NCI-H82 (cell line): ENCODE measurements around the gene KCTD12.
A peak's percentile ranks its signal among the peaks of the same experiment; 100 is the strongest.

Experiments
- DNase-seq: peaks from one replicate; lab custom pipeline; 2025; lab: John Stamatoyannopoulos, UW

Gene KCTD12

DNA sequence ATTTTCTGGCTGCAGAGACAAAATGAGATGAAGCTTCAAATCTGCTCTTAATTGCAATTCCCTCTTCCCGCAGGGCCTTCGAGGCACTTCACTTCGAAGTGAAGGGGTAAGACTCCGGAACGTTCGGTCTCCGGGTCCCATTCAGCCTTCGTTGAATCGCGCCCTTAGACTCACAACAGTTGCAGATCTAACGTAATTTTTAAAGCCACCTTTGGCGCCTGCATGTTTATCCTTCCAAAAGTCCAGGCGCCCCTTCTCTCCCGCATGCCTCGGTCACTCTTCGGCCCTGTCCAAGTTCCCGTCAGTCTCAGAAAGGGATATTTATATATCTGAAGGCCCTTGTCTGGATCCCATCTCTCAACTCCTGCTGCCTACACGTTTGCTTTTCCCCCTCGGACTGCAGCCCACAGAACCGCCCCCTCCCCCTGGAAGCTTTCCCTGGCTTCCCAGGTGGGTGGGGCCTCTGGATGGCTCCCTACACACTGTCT, 915 bp upstream of the KCTD12 start:
- peak; percentile 63 for DNase-seq

DNA sequence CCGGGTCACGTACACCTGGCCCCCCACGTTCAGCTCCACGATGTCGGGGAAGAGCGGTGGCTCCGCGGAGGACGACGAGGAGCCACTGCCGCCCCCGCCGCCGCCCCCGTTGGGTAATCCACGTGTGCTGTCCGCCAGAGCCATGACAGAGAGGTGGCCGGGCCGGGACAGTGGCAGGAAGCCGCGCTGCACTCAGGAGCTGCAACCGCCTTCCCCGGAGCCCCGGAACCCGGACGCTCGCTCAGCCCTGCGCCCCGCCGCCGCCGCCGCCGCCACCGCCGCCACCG, 257 bp downstream of the KCTD12 start:
- no peak for DNase-seq

DNA sequence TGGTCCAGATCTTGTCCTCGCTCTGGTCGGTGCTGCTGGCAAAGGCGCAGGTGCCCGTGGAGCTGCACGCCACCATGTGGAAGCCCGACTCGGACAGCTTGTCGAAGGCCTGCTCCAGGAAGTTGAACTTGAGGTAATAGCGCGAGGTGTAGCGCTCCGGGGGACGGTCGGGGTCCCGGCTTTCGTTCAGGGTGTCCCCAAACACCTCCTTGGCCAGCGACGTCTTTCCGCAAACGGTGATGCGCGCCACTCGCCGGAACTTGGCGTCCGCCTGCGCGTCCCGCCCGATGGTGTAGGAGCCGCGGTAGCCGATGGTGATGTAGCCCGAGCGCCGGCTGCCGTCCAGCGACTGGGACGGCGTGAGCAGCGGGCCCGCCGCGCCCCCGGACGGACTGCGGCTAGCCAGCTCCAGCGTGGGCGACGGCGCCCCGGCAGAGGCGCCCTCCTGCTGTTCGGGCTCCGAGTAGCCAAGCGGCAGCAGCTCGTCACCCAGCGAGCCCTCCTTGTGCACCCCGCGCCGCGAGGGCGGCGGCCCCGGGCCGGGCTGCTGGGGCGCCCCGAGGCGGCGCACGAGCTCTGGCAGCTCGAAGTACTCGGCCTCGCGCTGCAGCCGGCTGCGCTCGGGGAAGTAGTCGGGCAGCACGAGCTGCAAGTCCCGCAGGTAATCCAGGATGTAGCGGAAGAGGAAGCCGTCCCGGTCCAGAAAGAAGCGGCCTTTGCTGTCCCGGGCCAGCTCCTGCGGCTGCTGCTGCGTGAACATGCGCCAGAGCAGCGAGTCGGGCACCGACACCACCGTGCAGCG, 801 bp downstream of the KCTD12 start:
- peak; percentile 83 for DNase-seq

DNA sequence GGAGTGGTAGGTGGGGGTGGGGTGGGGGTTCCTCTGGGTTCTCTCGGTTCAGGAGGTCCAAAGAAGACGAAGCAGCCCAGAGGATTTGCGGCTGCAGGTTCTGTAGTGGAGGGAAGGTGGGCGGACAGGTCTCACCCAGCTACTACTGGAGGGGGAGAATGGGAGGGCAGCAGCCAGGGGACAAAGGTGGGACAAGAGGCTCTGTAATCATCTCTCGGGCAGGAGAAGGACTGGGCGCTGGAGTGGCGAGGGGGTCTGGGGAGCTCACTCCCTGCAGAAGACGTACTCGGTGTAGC, 1.4 kb downstream of the KCTD12 start:
- DNase-seq = no peak

DNA sequence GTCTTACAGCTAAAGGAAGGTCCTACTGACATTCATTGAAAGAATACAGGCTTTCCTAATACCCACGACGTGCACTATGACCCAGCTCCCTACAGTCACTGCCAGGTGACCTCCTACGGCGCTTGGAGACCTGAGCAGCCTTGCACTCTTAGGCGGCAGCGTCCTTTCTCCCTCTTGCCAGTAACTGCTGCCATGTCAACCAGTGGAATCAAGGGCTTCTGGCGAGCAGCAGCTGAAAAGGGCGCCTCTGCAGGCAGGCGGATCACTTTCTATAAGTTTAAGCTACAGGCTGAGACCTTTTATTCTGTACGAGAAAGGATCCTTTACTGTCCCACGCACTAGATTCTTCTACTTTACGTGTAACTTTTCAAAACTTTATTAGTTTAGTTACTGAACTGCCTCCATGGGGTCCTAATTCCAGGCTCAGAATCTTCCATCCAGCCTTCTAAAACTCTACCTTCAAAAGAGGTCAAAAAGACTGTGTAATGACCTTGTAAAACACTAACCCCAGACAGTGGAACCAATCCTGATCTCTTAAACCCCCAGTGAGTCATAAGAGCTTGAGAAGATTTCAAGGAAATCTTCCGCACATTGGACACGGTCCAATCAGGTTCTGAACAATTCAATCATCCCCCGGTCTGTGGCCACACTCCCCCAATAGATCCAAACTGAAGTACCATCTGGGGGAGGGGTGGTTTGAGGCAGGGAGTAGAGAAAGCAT, 1.9 kb downstream of the KCTD12 start:
- DNase-seq = peak; percentile 85

DNA sequence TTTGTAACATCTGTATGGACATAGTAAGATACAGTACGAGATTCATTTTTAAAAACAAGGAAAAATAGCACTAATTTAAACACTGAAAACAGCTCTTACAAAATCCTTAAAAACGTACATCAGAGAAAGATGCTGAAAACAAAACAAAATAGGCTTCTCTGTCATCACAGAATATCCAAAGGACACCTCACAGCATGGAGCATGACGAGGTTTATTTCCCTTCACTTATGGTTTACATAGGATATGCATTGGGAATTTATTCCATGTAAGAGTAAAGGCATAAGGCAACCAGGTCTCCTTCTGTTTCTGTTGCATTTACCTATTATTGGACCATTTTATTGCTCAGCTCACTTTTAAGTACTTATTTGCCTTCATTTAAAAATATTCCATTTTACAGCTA, 3.0 kb downstream of the KCTD12 start:
- no peak for DNase-seq

DNA sequence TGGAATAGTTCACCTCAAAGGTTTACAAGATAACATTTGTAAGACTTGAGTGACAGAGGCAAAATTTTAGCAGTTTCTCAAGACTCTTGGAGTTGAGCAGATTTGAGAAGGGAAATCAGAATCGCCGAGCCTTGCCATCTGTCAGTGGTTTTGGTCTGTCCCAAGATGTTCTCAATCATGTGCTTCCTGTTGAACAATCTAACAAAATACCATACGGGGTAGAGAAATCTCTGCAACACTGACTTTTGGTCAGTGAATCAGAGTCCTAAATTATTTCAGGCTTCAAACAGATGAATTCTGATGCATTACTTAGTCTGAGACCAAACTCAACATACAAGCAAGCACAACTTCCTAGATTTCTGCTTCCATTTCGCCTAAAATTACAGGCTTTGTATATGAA, 3.8 kb downstream of the KCTD12 start:
- peak; percentile 60 for DNase-seq

DNA sequence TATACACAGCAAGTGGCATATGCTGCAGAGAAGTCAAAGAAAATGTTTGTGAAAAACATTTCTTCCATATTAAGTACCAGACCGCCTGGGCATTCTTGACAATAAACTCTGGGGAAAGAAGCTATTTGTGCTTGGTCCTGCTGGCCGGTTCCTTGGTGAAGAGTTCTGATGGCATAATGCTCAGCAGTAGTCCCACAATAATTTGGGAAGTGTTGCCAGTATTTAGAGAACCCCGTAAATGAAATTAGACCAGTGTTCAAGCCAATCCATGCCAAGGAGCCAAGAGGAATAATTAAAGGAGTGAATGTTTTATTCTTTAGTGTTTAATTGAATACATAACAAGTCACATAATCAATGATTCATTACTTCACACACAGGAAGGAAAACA, 6.3 kb downstream of the KCTD12 start:
- DNase-seq = no peak

DNA sequence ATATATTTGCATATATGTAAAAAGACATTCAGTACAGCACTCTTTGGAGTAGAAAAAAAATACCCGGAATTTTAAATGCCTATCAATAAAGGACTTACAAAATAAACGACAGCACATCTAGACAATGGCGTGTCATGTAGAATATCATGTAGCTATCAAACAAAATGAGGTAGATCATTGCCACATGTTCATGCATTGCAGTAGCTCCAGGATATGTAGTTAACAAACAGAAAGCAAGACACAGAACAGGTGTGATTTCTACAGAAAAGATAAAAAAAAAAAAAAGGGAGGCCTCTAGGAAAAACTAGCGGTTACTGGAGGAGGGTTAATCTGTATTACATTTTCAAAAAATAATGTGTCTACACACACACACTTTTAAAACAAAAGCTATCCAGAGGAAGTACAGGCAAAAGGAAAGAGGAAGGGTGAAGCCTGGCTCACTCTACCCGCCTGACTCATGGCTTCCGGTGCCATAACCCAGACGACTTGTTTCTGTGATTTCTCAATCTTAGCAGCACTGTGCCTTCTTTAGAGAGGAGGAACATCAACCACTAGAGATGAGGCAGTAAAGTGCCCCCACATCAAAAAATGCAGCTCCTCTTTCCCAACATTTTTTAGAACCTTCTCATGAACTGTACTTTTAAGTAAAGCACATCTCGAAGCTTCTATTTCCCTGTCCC, 6.9 kb downstream of the KCTD12 start:
- DNase-seq = no peak

DNA sequence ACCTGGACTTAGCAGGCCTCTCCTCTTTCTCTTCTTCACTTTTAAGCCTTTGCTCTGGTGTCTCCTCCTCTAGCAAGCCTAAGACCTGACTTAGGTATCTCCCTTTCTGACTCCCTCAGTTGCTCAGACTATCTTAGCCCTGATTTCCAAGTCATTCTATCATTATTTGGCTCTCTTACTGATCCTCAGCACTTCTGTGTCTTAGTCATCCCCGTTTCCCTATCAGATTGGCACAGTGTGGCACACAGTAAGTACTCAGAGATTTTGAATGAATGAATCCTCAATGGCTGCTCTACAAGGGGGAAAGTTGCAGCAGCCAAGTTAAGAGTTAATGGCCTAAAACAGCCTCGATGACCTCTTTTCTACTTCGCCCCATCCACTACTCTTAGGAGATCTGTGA, 8.2 kb downstream of the KCTD12 start:
- DNase-seq = no peak

DNA sequence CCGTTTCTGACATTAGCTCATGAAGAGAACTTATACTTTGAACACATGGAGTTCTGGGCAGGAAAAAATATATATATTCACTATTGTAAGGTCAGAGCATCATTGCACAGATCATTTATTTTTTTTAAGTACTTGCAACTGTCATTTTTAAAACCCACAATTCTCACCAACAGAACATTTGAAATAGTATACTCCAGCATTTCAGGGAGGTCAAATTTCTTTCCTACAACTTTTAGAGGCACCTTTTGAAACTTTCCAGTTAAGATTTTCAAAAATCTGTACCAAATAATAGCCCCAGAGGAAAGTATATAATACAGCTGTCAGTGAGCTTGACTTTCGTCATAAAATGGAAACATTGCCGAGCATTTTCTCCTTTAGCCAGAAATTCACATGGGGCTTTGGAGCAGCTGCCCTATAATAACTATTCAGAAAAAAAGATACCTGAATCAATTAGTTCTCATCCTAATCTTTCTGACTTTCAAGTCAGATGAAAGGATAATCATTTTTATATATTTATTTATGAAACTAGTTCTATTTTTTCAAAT, 10.9 kb downstream of the KCTD12 start:
- no peak for DNase-seq

DNA sequence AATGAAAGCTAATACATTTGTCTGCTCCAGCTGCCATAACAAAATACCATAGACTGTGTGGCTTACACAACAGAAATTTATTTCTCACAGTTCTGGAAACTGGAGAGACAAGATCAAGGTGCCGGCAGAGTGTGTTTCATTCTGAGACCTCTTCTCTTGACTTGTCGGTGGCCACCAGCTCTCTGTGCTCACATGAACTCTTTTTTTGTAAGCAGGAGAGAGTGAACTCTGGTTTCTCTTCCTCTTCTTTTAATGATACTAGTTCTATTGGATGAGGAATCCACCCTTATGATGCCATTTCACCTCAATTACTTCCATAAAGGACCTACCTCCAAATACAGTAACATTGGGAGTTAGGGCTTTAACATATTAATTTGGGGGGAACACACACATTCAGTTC, 11.7 kb downstream of the KCTD12 start:
- no peak for DNase-seq

DNA sequence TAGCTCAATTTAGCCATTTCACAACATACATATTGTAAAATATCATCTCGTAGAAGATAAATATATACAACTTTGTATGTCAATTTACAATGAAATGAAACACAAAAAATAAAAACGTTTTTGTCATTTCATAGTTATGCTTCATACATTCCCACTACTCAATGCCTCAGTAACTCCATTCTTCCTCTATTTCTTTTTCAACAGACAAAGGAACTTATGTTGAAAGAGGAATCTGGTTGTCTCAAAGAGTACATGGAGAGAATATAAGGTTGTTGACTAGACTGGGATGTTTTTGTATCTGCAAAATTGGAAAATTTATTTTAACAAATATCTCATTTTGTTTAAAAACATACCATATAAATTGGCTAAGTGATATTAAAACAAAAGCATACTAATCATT, 12.8 kb downstream of the KCTD12 start:
- DNase-seq = no peak

DNA sequence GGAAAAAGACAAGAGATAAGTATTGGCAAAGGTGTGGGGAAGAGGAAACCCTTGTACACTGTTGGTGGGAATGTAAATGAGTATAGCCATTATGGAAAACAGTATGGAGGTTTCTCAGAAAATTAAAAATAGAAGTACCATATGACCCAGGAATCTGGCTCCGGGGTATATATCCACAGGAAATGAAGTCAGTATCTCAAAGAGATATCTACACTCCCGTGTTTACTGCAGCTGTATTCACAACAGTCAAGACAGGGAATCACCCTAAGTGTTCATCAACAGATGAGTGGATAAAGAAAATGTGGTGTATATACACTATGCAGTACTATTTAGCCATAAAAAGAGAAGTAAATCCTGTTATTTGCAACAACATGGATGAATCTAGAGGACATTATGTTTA, 13.5 kb downstream of the KCTD12 start:
- DNase-seq = no peak

DNA sequence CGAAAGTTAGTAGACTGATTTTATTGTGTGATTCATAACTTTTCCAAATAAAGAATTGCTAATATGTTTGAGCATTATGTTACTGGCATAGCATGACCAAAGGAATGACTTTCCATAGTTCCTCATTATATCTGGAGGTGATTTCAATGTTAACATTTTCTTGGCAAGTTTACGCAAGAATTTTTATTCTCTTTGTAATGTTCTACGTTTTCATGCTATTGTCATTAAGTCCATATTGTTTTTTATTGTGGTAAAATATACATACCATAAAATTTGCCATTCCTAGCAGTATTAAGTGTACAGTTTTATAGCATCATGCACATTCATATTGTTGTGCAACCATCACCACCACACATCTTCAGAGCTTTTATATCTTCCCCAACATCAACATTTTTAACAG, 14.8 kb downstream of the KCTD12 start:
- no peak for DNase-seq

DNA sequence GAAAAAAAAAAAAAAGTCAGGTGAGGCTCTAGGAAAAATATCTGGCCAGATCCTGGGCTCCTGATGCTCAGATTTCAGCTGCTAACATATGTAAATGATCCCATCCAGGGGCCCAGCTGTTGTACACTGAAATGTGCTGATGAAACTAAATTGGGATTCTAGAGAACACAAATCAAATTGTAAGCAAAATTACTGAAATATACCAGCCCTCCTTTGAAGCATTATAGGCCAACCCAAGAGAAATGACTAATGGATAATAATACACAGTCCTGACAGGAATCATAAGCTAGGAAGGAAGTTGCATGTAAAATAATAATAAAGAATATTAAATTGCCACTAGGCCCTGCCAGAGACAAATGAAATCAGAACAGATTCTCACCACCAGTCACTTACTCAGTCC, 17.8 kb downstream of the KCTD12 start:
- no peak for DNase-seq

DNA sequence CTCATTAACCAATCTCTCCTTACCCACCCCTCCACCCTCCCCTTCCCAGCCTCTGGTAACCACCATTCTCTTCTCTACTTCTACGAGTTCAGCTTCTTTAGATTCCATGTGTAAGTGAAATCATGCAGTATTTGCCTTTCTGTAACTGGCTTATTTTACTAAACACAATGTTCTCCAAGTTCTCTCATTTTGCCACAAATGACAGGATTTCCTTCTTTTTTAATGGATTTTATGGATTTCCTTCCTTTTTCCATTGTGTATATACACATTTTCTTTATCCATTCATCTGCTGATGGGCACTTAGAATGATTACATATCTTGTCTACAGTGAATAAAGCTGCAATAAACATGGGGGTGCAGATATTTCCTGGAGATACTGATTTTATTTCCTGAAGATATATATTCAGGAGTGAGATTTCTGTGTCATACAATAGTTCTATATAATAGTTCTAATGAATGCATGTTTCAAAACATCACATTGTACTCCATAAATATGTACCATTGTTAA, 20.2 kb downstream of the KCTD12 start:
- no peak for DNase-seq

DNA sequence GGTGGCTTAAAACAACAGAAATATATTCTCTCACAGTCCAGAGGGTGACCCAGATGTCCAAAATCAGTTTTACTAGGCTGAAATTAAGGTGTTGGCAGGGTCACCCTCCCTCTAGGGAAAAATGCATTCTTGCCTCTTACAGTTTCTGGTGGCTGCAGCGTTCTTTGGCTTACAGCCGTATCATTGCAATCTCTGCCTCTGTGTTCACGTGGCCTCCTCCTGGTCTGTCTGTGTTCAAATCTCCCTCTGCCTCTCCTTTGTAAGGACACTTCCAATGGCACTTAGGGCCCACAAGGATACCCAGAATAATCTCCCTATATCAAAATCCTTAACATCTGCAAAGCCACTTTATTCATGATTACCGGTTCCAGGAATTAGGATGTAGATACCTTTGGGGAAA, 21.1 kb downstream of the KCTD12 start:
- DNase-seq = peak; percentile 30

DNA sequence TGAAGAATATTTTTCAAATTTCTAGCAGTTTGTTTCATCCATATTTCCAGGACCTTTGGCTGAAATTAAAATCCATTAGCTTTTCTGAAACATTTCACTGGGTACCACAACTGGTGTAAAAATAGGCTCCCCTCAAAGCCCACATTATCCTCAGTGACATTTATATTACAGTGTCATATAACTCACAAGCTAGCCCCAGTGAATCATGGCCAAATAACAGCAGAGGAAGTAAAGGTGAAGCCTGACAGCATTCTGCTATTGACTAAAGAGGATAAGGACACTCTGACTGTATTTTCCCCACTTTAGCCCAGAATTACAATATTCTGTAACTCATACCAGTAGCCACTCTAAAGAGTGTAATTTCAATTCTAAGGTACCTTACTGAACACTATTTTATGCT, 21.9 kb downstream of the KCTD12 start:
- DNase-seq = no peak

DNA sequence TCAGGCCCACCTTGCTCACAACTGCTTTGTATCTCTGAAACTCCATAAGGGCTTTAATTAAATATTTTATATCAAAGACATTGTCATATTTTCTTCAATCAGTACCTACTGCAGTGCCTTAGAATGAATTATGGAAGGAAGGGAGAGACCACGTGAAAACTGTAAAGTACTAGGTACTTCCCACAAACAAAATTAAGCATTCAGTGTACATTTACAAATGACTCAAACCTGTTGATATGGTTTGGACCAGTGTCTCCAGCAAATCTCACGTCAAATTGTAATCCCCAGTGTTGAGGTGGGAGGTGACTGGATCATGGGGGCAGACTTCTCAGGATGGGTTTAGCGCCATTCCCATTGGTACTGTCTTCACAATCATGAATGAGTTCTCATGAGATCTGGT, 23.2 kb downstream of the KCTD12 start:
- no peak for DNase-seq

DNA sequence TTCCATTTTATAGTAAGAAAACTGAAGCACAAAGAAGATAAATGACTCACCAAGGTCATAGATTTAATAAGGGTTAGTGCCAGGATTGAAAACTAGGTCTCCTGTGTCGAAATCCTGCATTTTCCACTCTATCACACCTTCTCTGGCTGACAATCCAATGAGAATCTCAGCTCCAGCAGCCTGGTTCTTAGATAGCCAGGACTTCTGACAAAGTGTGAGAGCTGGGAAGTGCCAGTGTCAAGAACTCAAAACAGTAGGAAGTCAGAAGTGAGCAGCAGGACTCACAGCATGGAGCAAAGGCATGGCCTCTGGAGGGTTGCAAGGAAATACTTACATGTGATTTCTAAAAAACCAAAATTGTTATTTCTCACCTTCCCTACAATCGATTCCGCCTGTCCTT, 24.3 kb downstream of the KCTD12 start:
- no peak for DNase-seq

DNA sequence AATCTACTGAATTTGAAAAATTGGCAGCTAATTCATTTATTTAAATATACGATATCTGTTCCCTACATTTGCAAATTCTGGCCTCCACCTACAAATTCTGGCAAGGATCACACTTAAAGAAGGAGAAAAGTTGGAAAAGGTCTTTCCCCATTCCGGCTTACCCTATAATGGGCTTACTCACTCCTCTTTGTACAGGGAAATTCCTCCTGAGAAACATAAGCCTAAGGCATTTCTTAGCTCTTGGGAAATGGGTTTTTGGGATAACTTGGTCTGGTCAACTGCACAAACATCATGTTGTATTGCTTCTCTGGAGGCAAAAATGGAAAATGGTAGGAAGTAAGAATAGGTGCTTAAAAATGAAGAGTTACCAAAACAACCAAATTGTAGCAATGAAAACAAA, 25.5 kb downstream of the KCTD12 start:
- DNase-seq = no peak

DNA sequence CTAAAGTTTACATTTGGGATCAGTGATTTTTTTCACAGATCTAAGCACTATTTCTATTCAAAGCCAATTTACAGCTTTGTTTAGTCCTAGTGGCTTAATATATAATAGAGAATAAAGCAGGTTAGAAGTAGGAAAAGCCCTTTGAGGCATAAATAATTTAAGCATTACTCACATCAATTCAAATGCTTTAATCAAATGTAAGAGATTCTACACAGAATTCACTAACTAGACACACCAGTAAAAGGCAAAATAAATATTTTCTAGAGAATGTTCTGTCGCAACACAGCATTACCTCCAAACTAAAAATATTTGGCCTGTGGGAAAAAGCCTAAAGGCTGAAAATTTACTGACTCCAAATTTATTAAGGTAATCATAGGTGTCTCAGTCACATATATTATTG, 31.3 kb downstream of the KCTD12 start:
- peak; percentile 25 for DNase-seq
